Left lung (tissue), 10 donors: ENCODE data around the gene ADSS1. TPM values are rescaled to one million over a fixed set of nuclear protein-coding genes. Genes with fewer than 3 reads are reported as not detected.

Source experiments
- ATAC-seq: fragments of 200-7000 bp; cut with Tn5 transposase; one replicate; pipeline ENCODE4 v1.9.1; 2020; ENCODE audit warnings: moderate library complexity
- DNase-seq, 4 donors: peaks; one replicate each; pipeline ENCODE4 v3.0.0-alpha.2; 2013 to 2020
- H3K27ac ChIP-seq, 2 donors: fragments of 200-600 bp; sonication (generic) in 1 of 2; one replicate each; pipeline versions ENCODE4 v1.5.0 to v1.8.0; 2020 to 2021
- H3K27me3 ChIP-seq, 2 donors: fragments of 200-600 bp; sonication (generic) in 1 of 2; one replicate each; pipeline versions ENCODE4 v1.5.0 to v1.8.0; 2020 to 2021
- H3K36me3 ChIP-seq, 2 donors: fragments of 200-600 bp; sonication (generic) in 1 of 2; one replicate each; pipeline versions ENCODE4 v1.5.0 to v1.8.0; 2020 to 2021
- H3K4me1 ChIP-seq, 2 donors: fragments of 200-600 bp; one replicate each; pipeline ENCODE4 v1.8.0; 2021
- H3K4me3 ChIP-seq, 2 donors: fragments of 200-600 bp; sonication (generic) in 1 of 2; one replicate each; pipeline versions ENCODE4 v1.5.0 to v1.8.0; 2020 to 2021; ENCODE audit warnings: mild to moderate bottlenecking in 1 of 2
- H3K9me3 ChIP-seq, 2 donors: fragments of 200-600 bp; sonication (generic) in 1 of 2; one replicate each; pipeline versions ENCODE4 v1.5.0 to v1.8.0; 2020 to 2021
- CTCF ChIP-seq, 2 donors: fragments of 200-600 bp; sonication (generic) in 1 of 2; IDR thresholded peaks; one replicate each; pipeline versions ENCODE4 v1.5.0 to v1.8.0; 2021; ENCODE audit warnings: antibody characterized with exemption in 2 of 2
- intact Hi-C, 2 donors: fragments of 100-400 bp; cut with DNase I; formaldehyde crosslinking; loops; one replicate each; pipeline versions ENCODE4 v1.11.2 to v1.14.2; 2022
- polyA plus RNA-seq, 6 donors: library from polyadenylated mRNA; unstranded; fragments of 120-200 nt; gene quantifications; one replicate each; pipeline ENCODE4 v1.2.1, GENCODE V29; 2013; ENCODE audit not compliant: insufficient read length in 6 of 6
- total RNA-seq, 2 donors: library from RNA; stranded (reverse); fragmentation: NEBNext Ultra II Directional; extraction: Animal tissue kit (Norgen Biotek cat#: 25700); gene quantifications; one replicate each; pipeline ENCODE4 v1.2.1, GENCODE V29; 2021
- donor health status: DM: no; HTN: yes; CAD: no.
- donor health status: DM: no; HTN: no; CAD: no.

Gene ADSS1
- total and polyA plus RNA-seq, 8 donors, result 5.2 to 16.6 (median 11.2) TPM

GRCh38 chr14:104738375-104739019 lies 14.5 kb downstream of the ADSS1 start:
- Histone ChIP-seq H3K27ac (no peak overlapping the region), H3K27me3 (no peaks in the 10 kb centered on the region), H3K4me3 (no peak overlapping the region), H3K4me1 (peaks cover 9 to 21% of the 10 kb centered on the region in 2 donors), H3K36me3 (no peaks in the 10 kb centered on the region), H3K9me3 (no peaks in the 10 kb centered on the region)
- intact Hi-C loops, result no loop called here
- DNase-seq, result peak in 1 of 4 donors; percentile 58
- TF ChIP-seq CTCF (IDR thresholded peaks at IDR 0.05), result no peak
- ATAC-seq, result no peak

- no peak for ATAC-seq
- H3K27me3 ChIP-seq, result no peaks in the 10 kb centered on the region
- H3K4me1 ChIP-seq, result peaks cover 9 to 21% of the 10 kb centered on the region in 2 donors
- peak in 1 of 4 donors; percentile 75 for DNase-seq
- H3K36me3 ChIP-seq, result no peaks in the 10 kb centered on the region
- H3K4me3 ChIP-seq, result no peak overlapping the region
- H3K9me3 ChIP-seq, result no peaks in the 10 kb centered on the region
- intact Hi-C loops, result no loop called here
- no peak overlapping the region for H3K27ac ChIP-seq
- no peak for TF ChIP-seq CTCF (IDR thresholded peaks at IDR 0.05)
Measured at GRCh38 chr14:104739026-104739425, 15.0 kb downstream of the ADSS1 start.

- no peaks in the 10 kb centered on the region for H3K27me3 ChIP-seq
- peaks cover 9 to 21% of the 10 kb centered on the region in 2 donors for H3K4me1 ChIP-seq
- DNase-seq, result no peak
- H3K27ac ChIP-seq, result no peak overlapping the region
- no peak overlapping the region for H3K4me3 ChIP-seq
- no peak for TF ChIP-seq CTCF (IDR thresholded peaks at IDR 0.05)
- intact Hi-C loops, result no loop called here
- no peaks in the 10 kb centered on the region for H3K9me3 ChIP-seq
- H3K36me3 ChIP-seq, result no peaks in the 10 kb centered on the region
- ATAC-seq, result no peak
Measured at GRCh38 chr14:104739546-104740516, 15.8 kb downstream of the ADSS1 start.

- Histone ChIP-seq H3K9me3 (no peaks in the 10 kb centered on the region), H3K27ac (no peak overlapping the region), H3K27me3 (no peaks in the 10 kb centered on the region), H3K36me3 (no peaks in the 10 kb centered on the region), H3K4me1 (peaks cover 1 to 8% of the 10 kb centered on the region in 2 donors), H3K4me3 (no peak overlapping the region)
- peak in 1 of 4 donors; percentile 64 for DNase-seq
- no peak for ATAC-seq
- no peak for TF ChIP-seq CTCF (IDR thresholded peaks at IDR 0.05)
- intact Hi-C loops, result no loop called here
Measured at GRCh38 chr14:104741108-104741802, 17.2 kb downstream of the ADSS1 start.
